Sigmoid colon (tissue), 7 donors: Measurements from ENCODE around the gene LSM11. TPM values are rescaled to one million over a fixed set of nuclear protein-coding genes. Genes with fewer than 3 reads are reported as not detected.
A peak's percentile ranks its signal among the peaks of the same experiment; 100 is the strongest.

Source experiments
- DNase-seq: peaks from one replicate; pipeline ENCODE4 v3.0.0-alpha.2; 2019
- H3K27ac ChIP-seq, 4 donors: fragments of 200-600 bp; sonication (generic); one replicate each; pipeline ENCODE4 v1.5.1; 2016 to 2019; ENCODE audit warnings: mild to moderate bottlenecking in 1 of 4
- H3K27me3 ChIP-seq, 3 donors: fragments of 200-600 bp; sonication (generic); one replicate each; pipeline ENCODE4 v1.5.1; 2019; ENCODE audit warnings: mild to moderate bottlenecking in 1 of 3
- H3K36me3 ChIP-seq, 4 donors: fragments of 200-600 bp; sonication (generic); one replicate each; pipeline ENCODE4 v1.5.1; 2016 to 2019
- H3K4me1 ChIP-seq, 4 donors: fragments of 200-600 bp; sonication (generic); one replicate each; pipeline ENCODE4 v1.5.1; 2017 to 2019
- H3K4me3 ChIP-seq, 4 donors: fragments of 200-600 bp; sonication (generic); one replicate each; pipeline ENCODE4 v1.5.1; 2017 to 2019; ENCODE audit warnings: mild to moderate bottlenecking in 2 of 4, moderate library complexity in 1 of 4
- H3K9me3 ChIP-seq, 4 donors: fragments of 200-600 bp in 3 of 4; sonication (generic) in 3 of 4; one replicate each; pipeline versions ENCODE4 v1.5.1 to v1.6.1; 2013 to 2019
- EP300 ChIP-seq, 4 donors: sonication (generic); formaldehyde crosslinking; IDR thresholded peaks; one replicate each; pipeline ENCODE4 v1.6.1; 2017; ENCODE audit warnings: antibody characterized with exemption in 4 of 4
- POLR2A ChIP-seq, 2 donors: fragments of 450-650 bp; IDR thresholded peaks; one replicate each; pipeline ENCODE4 v1.6.1; 2016; ENCODE audit warnings: antibody characterized with exemption in 2 of 2, mild to moderate bottlenecking in 2 of 2, moderate library complexity in 2 of 2
- POLR2AphosphoS5 ChIP-seq, 4 donors: sonication (generic); formaldehyde crosslinking; IDR thresholded peaks; one replicate each; pipeline ENCODE4 v1.6.1; 2017; ENCODE audit warnings: antibody characterized with exemption in 4 of 4
- WGBS, 2 donors: extraction: QIAGEN DNeasy Blood & Tissue Kit; methylation state at CpG; one replicate each; pipeline ENCODE4 v1.1.7; 2013; 5-methylcytosine and 5-hydroxymethylcytosine counted together
- intact Hi-C: fragments of 100-400 bp; cut with DNase I; formaldehyde crosslinking; loops from one replicate; pipeline ENCODE4 v1.15.1; 2023
- polyA plus RNA-seq, 3 donors: library from polyadenylated mRNA; stranded (reverse); fragments of 200-250 nt; gene quantifications; one replicate each; pipeline ENCODE4 v1.2.3, GENCODE V29; 2013
- total RNA-seq, 4 donors: library from RNA; depleted of rRNA; stranded (reverse); fragments of >200 nt; gene quantifications; one replicate each; pipeline ENCODE4 v1.1.0, GENCODE V29; 2016
- TF ChIP-seq, protein P1 (sequence below), 4 experiments: fragments of 450-650 bp in 3 of 4; fragments of 200-600 bp in 1 of 4; IDR thresholded peaks; one replicate each; pipeline ENCODE4 v1.5.1; 2016 to 2019; ENCODE audit warnings: antibody characterized with exemption in 4 of 4, mild to moderate bottlenecking in 3 of 4, moderate library complexity in 2 of 4
- donor health status: healthy with polysubstance abuse.
- donor health status: Bipolar disorder and iron deficiency.
- donor health status: healthy.

The LSM11 gene
- total and polyA plus RNA-seq, 7 donors = 0.60 to 16.6 (median 12.1) TPM

- Histone ChIP-seq H3K4me3 (no peak overlapping the region), H3K27me3 (no peaks in the 10 kb centered on the region), H3K27ac (no peak overlapping the region), H3K4me1 (peaks cover 0 to 17% (median 12%) of the 10 kb centered on the region in 4 donors), H3K36me3 (peaks cover 0 to 23% (median under 1%) of the 10 kb centered on the region in 4 donors), H3K9me3 (no peaks in the 10 kb centered on the region)
- TF ChIP-seq POLR2A (IDR thresholded peaks at IDR 0.05) (no peak), POLR2AphosphoS5 (IDR thresholded peaks at IDR 0.05) (no peak)
- no peak for DNase-seq
- intact Hi-C loops = no loop called here
Measured at GRCh38 chr5:157729858-157730257, 13.7 kb upstream of the LSM11 start.

DNA sequence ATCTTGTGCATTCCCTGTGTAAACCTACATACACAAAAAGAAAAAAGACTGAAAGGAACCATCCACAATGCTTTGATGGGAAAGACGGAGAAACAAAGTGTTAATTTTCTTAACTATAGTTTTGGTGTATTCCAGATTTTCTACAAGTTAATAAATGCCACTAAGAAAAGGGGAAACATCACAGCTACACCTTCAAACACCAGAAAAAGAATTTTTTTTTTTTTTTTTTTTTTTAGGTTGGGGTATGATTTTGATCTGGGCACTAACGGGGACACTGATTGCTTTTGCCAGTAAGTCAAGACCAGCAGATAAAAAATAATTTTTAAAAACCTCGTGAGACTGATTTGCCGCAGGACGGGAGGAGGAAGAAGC, 12.6 kb upstream of the LSM11 start:
- Histone ChIP-seq H3K4me3 (peak overlapping the region; percentile 68 to 80 (median 74)), H3K36me3 (peaks cover 0 to 34% (median 8%) of the 10 kb centered on the region in 4 donors), H3K9me3 (no peaks in the 10 kb centered on the region), H3K27ac (peak overlapping the region; percentile 94 to 96 (median 94)), H3K4me1 (peaks cover 0 to 17% (median 12%) of the 10 kb centered on the region in 4 donors), H3K27me3 (no peaks in the 10 kb centered on the region)
- TF ChIP-seq, protein P1, sequence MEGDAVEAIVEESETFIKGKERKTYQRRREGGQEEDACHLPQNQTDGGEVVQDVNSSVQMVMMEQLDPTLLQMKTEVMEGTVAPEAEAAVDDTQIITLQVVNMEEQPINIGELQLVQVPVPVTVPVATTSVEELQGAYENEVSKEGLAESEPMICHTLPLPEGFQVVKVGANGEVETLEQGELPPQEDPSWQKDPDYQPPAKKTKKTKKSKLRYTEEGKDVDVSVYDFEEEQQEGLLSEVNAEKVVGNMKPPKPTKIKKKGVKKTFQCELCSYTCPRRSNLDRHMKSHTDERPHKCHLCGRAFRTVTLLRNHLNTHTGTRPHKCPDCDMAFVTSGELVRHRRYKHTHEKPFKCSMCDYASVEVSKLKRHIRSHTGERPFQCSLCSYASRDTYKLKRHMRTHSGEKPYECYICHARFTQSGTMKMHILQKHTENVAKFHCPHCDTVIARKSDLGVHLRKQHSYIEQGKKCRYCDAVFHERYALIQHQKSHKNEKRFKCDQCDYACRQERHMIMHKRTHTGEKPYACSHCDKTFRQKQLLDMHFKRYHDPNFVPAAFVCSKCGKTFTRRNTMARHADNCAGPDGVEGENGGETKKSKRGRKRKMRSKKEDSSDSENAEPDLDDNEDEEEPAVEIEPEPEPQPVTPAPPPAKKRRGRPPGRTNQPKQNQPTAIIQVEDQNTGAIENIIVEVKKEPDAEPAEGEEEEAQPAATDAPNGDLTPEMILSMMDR (IDR thresholded peaks at IDR 0.05) = no peak
- TF ChIP-seq POLR2AphosphoS5 (IDR thresholded peaks at IDR 0.05) = no peak
- TF ChIP-seq POLR2A (IDR thresholded peaks at IDR 0.05) = no peak
- no peak for TF ChIP-seq EP300 (IDR thresholded peaks at IDR 0.05)
- intact Hi-C loops = loop anchor here (1.0 kb wide), 1 partner anchor 12 kb away; the partner anchor contains the start of gene LSM11
- 17 to 20% methylated on average over 5 of the region's 5 CpGs for WGBS, 2 donors
- no peak for DNase-seq

DNA sequence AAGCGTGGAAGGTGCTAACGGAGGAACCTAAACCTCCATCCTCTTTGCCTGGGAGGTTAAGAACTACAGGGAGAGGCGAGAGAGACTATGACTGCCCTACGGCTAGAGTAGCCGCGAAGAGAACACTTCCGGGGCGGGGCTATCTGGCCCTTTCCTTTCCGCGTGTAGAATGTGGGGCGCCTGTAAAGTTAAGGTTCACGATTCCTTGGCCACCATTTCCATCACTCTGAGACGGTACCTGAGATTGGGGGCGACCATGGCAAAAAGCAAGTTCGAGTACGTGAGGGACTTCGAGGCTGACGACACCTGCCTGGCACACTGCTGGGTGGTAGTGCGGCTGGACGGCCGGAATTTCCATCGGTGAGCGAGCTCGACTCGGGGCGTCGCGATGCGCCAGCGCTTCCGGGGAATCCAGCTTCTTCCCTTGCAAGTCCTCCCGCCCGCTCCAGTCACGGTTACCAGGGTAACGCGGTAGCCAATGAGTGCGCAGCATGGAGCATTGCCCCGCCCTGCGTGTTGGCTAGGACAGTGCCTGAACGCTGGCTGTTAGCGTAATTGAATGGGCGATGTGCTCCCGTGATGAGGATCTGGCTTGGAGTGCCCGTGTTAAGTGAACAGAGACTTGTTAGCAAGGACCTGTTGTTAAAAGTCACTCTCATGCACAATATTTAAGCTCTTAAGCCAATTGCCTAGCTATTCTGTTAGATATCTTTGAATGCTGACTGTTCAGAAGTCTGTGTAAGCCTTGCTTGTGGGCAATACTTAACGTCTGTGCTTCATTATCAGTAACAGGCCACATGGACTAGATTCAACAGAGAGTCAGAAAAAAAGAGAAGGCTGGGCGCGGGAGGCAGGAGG, 12.0 kb upstream of the LSM11 start, which contains the start of gene THG1L:
THG1L (plus strand) TSS at position 149 of the 858 bp plus-strand sequence; CDS start at position 170, 21 bp downstream.
- Histone ChIP-seq H3K4me3 (peak within 1 kb of the TSS; percentile 68 to 80 (median 74)), H3K36me3 (peaks cover 0 to 40% (median 12%) of the 10 kb centered on the region in 4 donors), H3K9me3 (no peaks in the 10 kb centered on the region), H3K27me3 (no peaks in the 10 kb centered on the region), H3K27ac (peak within 1 kb of the TSS; percentile 94 to 96 (median 94)), H3K4me1 (peaks cover 0 to 17% (median 12%) of the 10 kb centered on the region in 4 donors)
- TF ChIP-seq POLR2A (IDR thresholded peaks at IDR 0.05) (peak in 1 of 2 donors; percentile 19), POLR2AphosphoS5 (IDR thresholded peaks at IDR 0.05) (peak in 3 of 4 donors; percentile 72 to 87 (median 79))
- TF ChIP-seq, protein P1 (IDR thresholded peaks at IDR 0.05) = no peak
- peak; percentile 99 for DNase-seq
- 1 to 2% methylated on average over 47 of the region's 47 CpGs for WGBS, 2 donors
- intact Hi-C loops = loop anchor here (1.0 kb wide), 1 partner anchor 12 kb away; the partner anchor contains the start of gene LSM11

- no peaks in the 10 kb centered on the region for H3K27me3 ChIP-seq
- TF ChIP-seq POLR2AphosphoS5 (IDR thresholded peaks at IDR 0.05) (no peak), POLR2A (IDR thresholded peaks at IDR 0.05) (no peak), EP300 (IDR thresholded peaks at IDR 0.05) (no peak)
- TF ChIP-seq, protein P1 (IDR thresholded peaks at IDR 0.05) = no peak
- 91 to 92% methylated on average over 5 of the region's 5 CpGs for WGBS, 2 donors
- no peaks in the 10 kb centered on the region for H3K9me3 ChIP-seq
- H3K36me3 ChIP-seq = peaks cover 0 to 46% (median 12%) of the 10 kb centered on the region in 4 donors
- peak overlapping the region in 3 of 4 donors; percentile 71 to 80 (median 78) for H3K4me3 ChIP-seq
- DNase-seq = no peak
- H3K4me1 ChIP-seq = peaks cover 0 to 17% (median 12%) of the 10 kb centered on the region in 4 donors
- intact Hi-C loops = no loop called here
- peak overlapping the region; percentile 94 to 96 (median 94) for H3K27ac ChIP-seq
Measured at GRCh38 chr5:157732130-157732514, 11.4 kb upstream of the LSM11 start.

DNA sequence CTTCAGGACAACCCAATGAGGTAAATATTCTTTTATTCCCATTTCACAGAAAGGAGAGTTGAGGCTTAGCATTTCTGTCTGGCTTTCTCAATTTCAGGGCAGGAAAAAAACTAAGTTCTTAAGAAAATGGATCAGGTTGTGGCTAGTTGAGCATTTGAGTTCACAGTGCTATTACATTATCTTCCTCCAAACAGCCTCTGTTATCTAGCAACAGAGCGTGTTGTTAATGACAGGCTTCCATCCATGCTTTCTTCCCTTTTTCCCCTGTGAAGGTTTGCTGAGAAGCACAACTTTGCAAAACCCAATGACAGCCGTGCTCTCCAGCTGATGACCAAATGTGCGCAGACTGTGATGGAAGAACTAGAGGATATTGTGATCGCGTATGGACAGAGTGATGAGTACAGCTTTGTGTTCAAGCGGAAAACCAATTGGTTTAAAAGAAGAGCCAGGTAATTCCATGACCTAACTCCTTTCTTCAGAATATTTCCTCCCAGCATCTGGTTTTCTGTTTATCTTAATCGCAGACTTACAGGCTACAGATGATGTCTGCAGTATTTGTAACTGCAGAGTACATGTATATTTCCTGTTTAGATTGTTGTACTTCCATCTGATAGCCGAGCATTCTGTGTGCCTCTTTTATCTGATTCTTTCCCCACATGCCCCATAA, 10.8 kb upstream of the LSM11 start:
- H3K27ac ChIP-seq = no peak overlapping the region
- no peak for TF ChIP-seq POLR2A (IDR thresholded peaks at IDR 0.05)
- TF ChIP-seq, protein P1 (IDR thresholded peaks at IDR 0.05) = no peak
- TF ChIP-seq POLR2AphosphoS5 (IDR thresholded peaks at IDR 0.05) = no peak
- no peak for TF ChIP-seq EP300 (IDR thresholded peaks at IDR 0.05)
- no peaks in the 10 kb centered on the region for H3K27me3 ChIP-seq
- intact Hi-C loops = no loop called here
- no peak for DNase-seq
- H3K36me3 ChIP-seq = peaks cover 0 to 52% (median 13%) of the 10 kb centered on the region in 4 donors
- WGBS, 2 donors = 91 to 93% methylated on average over 8 of the region's 8 CpGs
- no peak overlapping the region for H3K4me3 ChIP-seq
- no peaks in the 10 kb centered on the region for H3K9me3 ChIP-seq
- H3K4me1 ChIP-seq = peaks cover 0 to 17% (median 12%) of the 10 kb centered on the region in 4 donors
